Progenitor cell of endocrine pancreas (in vitro differentiated cells): ENCODE data around the gene DENND11. TPM values are rescaled to one million over a fixed set of nuclear protein-coding genes. Genes with fewer than 3 reads are reported as not detected.

ENCODE experiments used
- DNase-seq: peaks from one replicate; pipeline ENCODE4 v3.0.0; 2021; ENCODE audit warnings: low spot score; ENCODE audit not compliant: unreplicated experiment
- H3K27ac Mint-ChIP-seq: 2 replicates; pipeline ENCODE4 v1.8.0; 2021; ENCODE audit warnings: mild to moderate bottlenecking, moderate library complexity, mixed read lengths
- H3K27me3 Mint-ChIP-seq: 2 replicates; pipeline ENCODE4 v1.8.0; 2021; ENCODE audit warnings: mixed read lengths
- H3K36me3 Mint-ChIP-seq: 2 replicates; pipeline ENCODE4 v1.8.0; 2022; ENCODE audit warnings: mixed read lengths; ENCODE audit not compliant: insufficient read depth
- H3K4me1 Mint-ChIP-seq: 2 replicates; pipeline ENCODE4 v1.8.0; 2021; ENCODE audit warnings: low read depth, mixed read lengths
- H3K4me3 Mint-ChIP-seq: 2 replicates; pipeline ENCODE4 v1.8.0; 2021; ENCODE audit warnings: low read depth, mild to moderate bottlenecking, moderate library complexity, mixed read lengths
- H3K9me3 Mint-ChIP-seq: 2 replicates; pipeline ENCODE4 v1.8.0; 2021; ENCODE audit warnings: low read depth, mixed read lengths
- total RNA-seq: library from RNA; stranded (reverse); gene quantifications from 2 replicates; pipeline ENCODE4 v1.2.1, GENCODE V29; 2021
- TF ChIP-seq, protein P1 (sequence below): fragments of 200-600 bp; sonication (generic); IDR thresholded peaks from one replicate; pipeline ENCODE4 v1.5.0; 2021; ENCODE audit warnings: antibody characterized with exemption, mild to moderate bottlenecking; ENCODE audit not compliant: unreplicated experiment

The DENND11 gene
- total RNA-seq, 1 donor from 2014 or later, result 52.3 TPM

DNA sequence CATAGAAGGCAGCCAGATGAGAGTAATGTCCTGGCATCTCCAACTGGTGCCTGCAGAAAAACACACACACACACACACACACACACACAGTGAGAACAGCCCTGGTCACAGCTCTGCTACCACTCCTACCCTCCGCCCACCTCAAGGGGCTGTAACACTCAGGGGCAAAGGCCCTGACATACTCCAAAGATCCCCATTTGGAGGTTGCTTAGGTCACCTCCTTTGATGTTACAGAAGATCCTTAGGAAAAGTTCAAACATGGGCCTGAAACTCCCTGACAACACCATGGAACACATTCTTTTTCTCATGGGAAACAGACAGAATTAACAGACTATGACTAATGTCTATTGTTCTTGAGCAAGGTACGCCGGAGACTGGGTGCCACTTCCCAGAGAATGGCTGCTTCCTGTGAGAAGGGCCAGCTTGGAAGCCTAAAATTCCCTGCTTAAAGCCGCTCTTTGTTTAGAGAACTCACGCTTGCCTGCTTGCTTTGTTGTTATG is 27.7 kb downstream of the DENND11 start:
- H3K4me1 Mint-ChIP-seq, result peaks cover 7% of the 10 kb centered on the region
- TF ChIP-seq, protein P1, sequence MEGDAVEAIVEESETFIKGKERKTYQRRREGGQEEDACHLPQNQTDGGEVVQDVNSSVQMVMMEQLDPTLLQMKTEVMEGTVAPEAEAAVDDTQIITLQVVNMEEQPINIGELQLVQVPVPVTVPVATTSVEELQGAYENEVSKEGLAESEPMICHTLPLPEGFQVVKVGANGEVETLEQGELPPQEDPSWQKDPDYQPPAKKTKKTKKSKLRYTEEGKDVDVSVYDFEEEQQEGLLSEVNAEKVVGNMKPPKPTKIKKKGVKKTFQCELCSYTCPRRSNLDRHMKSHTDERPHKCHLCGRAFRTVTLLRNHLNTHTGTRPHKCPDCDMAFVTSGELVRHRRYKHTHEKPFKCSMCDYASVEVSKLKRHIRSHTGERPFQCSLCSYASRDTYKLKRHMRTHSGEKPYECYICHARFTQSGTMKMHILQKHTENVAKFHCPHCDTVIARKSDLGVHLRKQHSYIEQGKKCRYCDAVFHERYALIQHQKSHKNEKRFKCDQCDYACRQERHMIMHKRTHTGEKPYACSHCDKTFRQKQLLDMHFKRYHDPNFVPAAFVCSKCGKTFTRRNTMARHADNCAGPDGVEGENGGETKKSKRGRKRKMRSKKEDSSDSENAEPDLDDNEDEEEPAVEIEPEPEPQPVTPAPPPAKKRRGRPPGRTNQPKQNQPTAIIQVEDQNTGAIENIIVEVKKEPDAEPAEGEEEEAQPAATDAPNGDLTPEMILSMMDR, result no peak
- no peak overlapping the region for H3K4me3 Mint-ChIP-seq
- H3K36me3 Mint-ChIP-seq, result peaks cover 20% of the 10 kb centered on the region
- no peaks in the 10 kb centered on the region for H3K9me3 Mint-ChIP-seq
- no peak for DNase-seq
- H3K27me3 Mint-ChIP-seq, result no peaks in the 10 kb centered on the region
- H3K27ac Mint-ChIP-seq, result peak overlapping the region; percentile 93

DNA sequence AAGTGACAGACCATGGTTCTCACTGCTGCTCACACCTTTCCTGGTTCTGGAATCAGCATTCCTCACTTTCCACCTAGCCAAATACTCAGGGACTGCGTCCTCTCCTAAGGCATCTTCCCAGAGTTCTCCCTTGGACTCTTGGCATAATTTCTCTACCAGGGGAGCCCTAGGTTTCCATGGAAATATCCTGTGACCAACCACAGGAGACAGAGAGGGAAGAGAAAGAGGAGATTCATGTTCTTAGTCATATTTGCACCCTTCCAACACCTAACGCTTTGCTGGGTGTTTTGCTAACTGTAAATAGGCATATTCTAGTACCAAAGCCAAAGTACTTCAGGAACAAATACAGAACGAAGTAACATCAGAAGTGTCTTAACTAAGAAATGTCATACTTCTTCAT is 28.6 kb downstream of the DENND11 start:
- TF ChIP-seq, protein P1, result no peak
- Mint-ChIP-seq H3K4me1 (peaks cover 7% of the 10 kb centered on the region), H3K4me3 (no peak overlapping the region), H3K27me3 (no peaks in the 10 kb centered on the region), H3K9me3 (no peaks in the 10 kb centered on the region), H3K27ac (no peak overlapping the region), H3K36me3 (peaks cover 22% of the 10 kb centered on the region)
- no peak for DNase-seq

DNA sequence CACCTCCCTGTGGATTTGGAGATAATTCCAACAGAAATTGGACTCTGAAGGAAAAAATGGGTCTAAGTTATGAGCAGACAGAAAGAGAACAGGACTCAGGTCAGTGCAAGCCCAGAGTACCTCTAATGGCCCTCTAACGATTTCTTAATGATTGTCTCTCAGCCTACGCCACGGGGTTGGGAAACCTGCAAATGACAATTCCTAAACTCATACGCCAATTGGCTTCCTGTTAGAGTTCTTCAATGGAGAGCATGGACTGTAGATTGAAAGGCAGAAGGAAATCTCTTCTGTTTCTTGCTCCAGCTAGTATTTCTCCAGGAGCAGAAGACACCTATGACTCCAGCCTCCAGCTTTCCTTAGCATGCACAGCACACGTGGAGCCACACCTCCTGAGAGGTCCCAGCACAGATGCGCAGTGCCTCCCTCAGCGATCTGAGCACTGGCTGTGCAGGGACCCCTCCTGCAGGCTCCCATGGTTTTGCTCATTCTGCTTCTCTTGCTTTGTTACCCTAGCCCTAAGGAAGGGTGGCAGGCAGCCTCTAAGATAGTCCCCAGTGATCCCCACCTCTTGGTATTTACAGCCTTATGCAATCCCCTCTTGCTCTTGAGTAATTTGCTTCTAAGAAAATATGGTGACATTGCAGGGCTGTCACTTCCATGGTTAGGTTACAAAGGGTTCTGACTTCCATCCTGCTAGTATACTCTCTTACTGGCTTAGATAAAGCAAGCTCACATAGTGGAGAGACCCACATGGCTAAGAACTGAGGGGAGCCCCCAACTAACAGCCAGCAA is 30.1 kb downstream of the DENND11 start:
- DNase-seq, result no peak
- Mint-ChIP-seq H3K9me3 (no peaks in the 10 kb centered on the region), H3K36me3 (peaks cover 23% of the 10 kb centered on the region), H3K27me3 (no peaks in the 10 kb centered on the region), H3K27ac (no peak overlapping the region), H3K4me1 (peaks cover 7% of the 10 kb centered on the region), H3K4me3 (no peak overlapping the region)
- TF ChIP-seq, protein P1, result no peak

DNA sequence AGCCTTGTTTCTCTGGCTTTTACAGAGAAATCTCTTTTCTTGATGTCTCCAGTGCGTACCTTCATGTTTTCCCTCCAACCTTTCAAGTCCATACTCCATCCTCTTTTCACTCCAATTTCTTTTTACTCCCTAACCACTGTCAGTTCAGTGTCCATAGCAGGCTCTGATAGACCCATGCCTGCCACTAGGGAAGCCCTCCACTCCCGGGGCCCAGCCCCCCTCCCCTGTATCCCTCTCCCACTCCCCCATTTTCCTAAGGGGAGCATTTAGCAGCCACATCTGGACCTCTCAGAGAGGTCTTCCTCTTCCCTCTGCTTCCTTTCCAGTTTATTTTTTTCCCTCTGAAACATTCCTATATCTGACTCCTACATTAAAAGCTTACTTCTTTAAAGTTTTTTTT is 33.1 kb downstream of the DENND11 start:
- H3K27me3 Mint-ChIP-seq, result no peaks in the 10 kb centered on the region
- H3K4me1 Mint-ChIP-seq, result no peaks in the 10 kb centered on the region
- no peak overlapping the region for H3K4me3 Mint-ChIP-seq
- H3K27ac Mint-ChIP-seq, result no peak overlapping the region
- TF ChIP-seq, protein P1, result no peak
- peaks cover 28% of the 10 kb centered on the region for H3K36me3 Mint-ChIP-seq
- no peak for DNase-seq
- H3K9me3 Mint-ChIP-seq, result no peaks in the 10 kb centered on the region

DNA sequence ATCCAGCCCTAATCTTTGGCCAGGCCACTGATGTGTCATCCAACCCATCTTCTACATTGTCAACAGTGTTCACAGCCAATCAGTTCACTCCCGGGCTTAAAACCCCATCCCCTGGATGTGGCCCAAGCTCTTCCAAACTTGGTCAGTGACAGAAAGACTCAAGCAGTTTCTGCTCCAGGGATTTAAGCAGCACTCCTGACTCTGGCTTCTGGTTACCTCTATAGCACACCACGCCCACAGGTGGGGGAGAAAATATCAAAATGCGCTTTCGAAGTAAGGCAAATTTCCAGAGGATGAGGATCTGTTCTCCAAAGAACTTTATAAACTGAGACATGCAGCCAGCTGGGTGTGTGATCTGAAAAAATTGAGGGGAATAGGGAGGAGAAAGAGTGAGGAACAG is 35.9 kb downstream of the DENND11 start:
- Mint-ChIP-seq H3K4me1 (no peaks in the 10 kb centered on the region), H3K9me3 (no peaks in the 10 kb centered on the region), H3K36me3 (peaks cover 20% of the 10 kb centered on the region), H3K27ac (peak overlapping the region; percentile 54), H3K27me3 (no peaks in the 10 kb centered on the region), H3K4me3 (no peak overlapping the region)
- DNase-seq, result no peak
- TF ChIP-seq, protein P1, result no peak
